Cardiac muscle cell (in vitro differentiated cells and primary cell): ENCODE measurements around the gene CDH2. TPM values are rescaled to one million over a fixed set of nuclear protein-coding genes. Genes with fewer than 3 reads are reported as not detected.
A peak's percentile ranks its signal among the peaks of the same experiment; 100 is the strongest.

ENCODE experiments used
- DNase-seq, 2 donors: peaks; one replicate each; pipeline versions ENCODE4 v3.0.0 to v3.0.0-alpha.2; 2010 to 2017; ENCODE audit warnings: low read depth in 1 of 2, low spot score in 1 of 2
- H3K27ac ChIP-seq: fragments of 200-600 bp; sonication (generic); 2 replicates; pipeline ENCODE4 v1.5.1; 2016
- H3K27me3 ChIP-seq: fragments of 200-600 bp; sonication (generic); 2 replicates; pipeline ENCODE4 v1.6.0; 2016; ENCODE audit warnings: control low read depth
- H3K36me3 ChIP-seq: fragments of 200-600 bp; sonication (generic); 2 replicates; pipeline ENCODE4 v1.5.1; 2016; ENCODE audit warnings: control low read depth
- H3K4me1 ChIP-seq: fragments of 200-600 bp; sonication (generic); 2 replicates; pipeline ENCODE4 v1.8.1; 2017; ENCODE audit warnings: low read depth, mild to moderate bottlenecking, mixed run types
- H3K4me3 ChIP-seq: fragments of 200-600 bp; sonication (generic); 2 replicates; pipeline ENCODE4 v1.5.1; 2016; ENCODE audit warnings: mild to moderate bottlenecking
- H3K9me3 ChIP-seq: fragments of 200-600 bp; sonication (generic); 2 replicates; pipeline ENCODE4 v1.5.1; 2017; ENCODE audit warnings: low read depth, mild to moderate bottlenecking, control low read depth
- CTCF ChIP-seq: IDR thresholded peaks from 2 replicates; pipeline ENCODE4 v1.5.1; 2012; ENCODE audit warnings: low read depth, mild to moderate bottlenecking, low read length
- polyA plus RNA-seq: library from polyadenylated mRNA; unstranded; fragments of >200 nt; fragmentation: Nextera tagmentation; extraction: Ambion mirVana; gene quantifications from 2 replicates; pipeline ENCODE4 v1.2.1, GENCODE V29; 2016
- total RNA-seq: library from RNA; depleted of rRNA; stranded (reverse); fragments of >200 nt; gene quantifications from 2 replicates; pipeline ENCODE4 v1.2.3, GENCODE V29; 2016

Gene CDH2
- total and polyA plus RNA-seq, 2 experiments from 2014 or later: 267 to 324 TPM

- Histone ChIP-seq H3K4me3 (no peak overlapping the region), H3K36me3 (no peaks in the 10 kb centered on the region), H3K9me3 (no peaks in the 10 kb centered on the region), H3K4me1 (peaks cover 41% of the 10 kb centered on the region), H3K27ac (no peak overlapping the region), H3K27me3 (no peaks in the 10 kb centered on the region)
- no peak for DNase-seq
- no peak for TF ChIP-seq CTCF
Measured at GRCh38 chr18:28030458-28030857, 146.5 kb downstream of the CDH2 start.

GRCh38 chr18:28027755-28028154, 149.2 kb downstream of the CDH2 start:
- TF ChIP-seq CTCF: no peak
- Histone ChIP-seq H3K9me3 (no peaks in the 10 kb centered on the region), H3K4me3 (no peak overlapping the region), H3K4me1 (peaks cover 28% of the 10 kb centered on the region), H3K27me3 (no peaks in the 10 kb centered on the region), H3K36me3 (no peaks in the 10 kb centered on the region), H3K27ac (no peak overlapping the region)
- no peak for DNase-seq

- H3K4me1 ChIP-seq: peaks cover 4% of the 10 kb centered on the region
- H3K9me3 ChIP-seq: no peaks in the 10 kb centered on the region
- TF ChIP-seq CTCF: no peak
- H3K27ac ChIP-seq: no peak overlapping the region
- H3K27me3 ChIP-seq: no peaks in the 10 kb centered on the region
- H3K4me3 ChIP-seq: no peak overlapping the region
- H3K36me3 ChIP-seq: no peaks in the 10 kb centered on the region
- DNase-seq: peak in 1 of 2 donors; percentile 21
Measured at GRCh38 chr18:28019425-28020108, 157.4 kb downstream of the CDH2 start.

GRCh38 chr18:28018351-28018750, 158.6 kb downstream of the CDH2 start:
- Histone ChIP-seq H3K4me3 (no peak overlapping the region), H3K9me3 (no peaks in the 10 kb centered on the region), H3K27me3 (no peaks in the 10 kb centered on the region), H3K36me3 (peaks cover 3% of the 10 kb centered on the region), H3K27ac (no peak overlapping the region), H3K4me1 (peaks cover 14% of the 10 kb centered on the region)
- no peak for TF ChIP-seq CTCF
- DNase-seq: no peak

- no peak overlapping the region for H3K4me3 ChIP-seq
- no peak for TF ChIP-seq CTCF
- H3K36me3 ChIP-seq: peaks cover 25% of the 10 kb centered on the region
- no peaks in the 10 kb centered on the region for H3K9me3 ChIP-seq
- DNase-seq: no peak
- H3K4me1 ChIP-seq: peaks cover 14% of the 10 kb centered on the region
- no peak overlapping the region for H3K27ac ChIP-seq
- no peaks in the 10 kb centered on the region for H3K27me3 ChIP-seq
Measured at GRCh38 chr18:28015671-28016070, 161.3 kb downstream of the CDH2 start.
